Transverse colon (tissue), 4 donors: Measurements from ENCODE around the gene C1orf35.

Source experiments
- CTCF ChIP-seq, 5 experiments: fragments of 200-600 bp in 3 of 5; fragments of 450-650 bp in 2 of 5; sonication (generic) in 3 of 5; IDR thresholded peaks; 1 replicate in 2 of 5; 2 replicates in 3 of 5; pipeline ENCODE4 v1.5.1; 2016 to 2017; ENCODE audit warnings: antibody characterized with exemption in 5 of 5, inconsistent platforms in 3 of 5, mild to moderate bottlenecking in 2 of 5, moderate library complexity in 1 of 5
- POLR2AphosphoS5 ChIP-seq, 3 donors: sonication (generic); formaldehyde crosslinking; IDR thresholded peaks; one replicate each; pipeline ENCODE4 v1.6.1; 2016; ENCODE audit warnings: antibody characterized with exemption in 3 of 3

DNA sequence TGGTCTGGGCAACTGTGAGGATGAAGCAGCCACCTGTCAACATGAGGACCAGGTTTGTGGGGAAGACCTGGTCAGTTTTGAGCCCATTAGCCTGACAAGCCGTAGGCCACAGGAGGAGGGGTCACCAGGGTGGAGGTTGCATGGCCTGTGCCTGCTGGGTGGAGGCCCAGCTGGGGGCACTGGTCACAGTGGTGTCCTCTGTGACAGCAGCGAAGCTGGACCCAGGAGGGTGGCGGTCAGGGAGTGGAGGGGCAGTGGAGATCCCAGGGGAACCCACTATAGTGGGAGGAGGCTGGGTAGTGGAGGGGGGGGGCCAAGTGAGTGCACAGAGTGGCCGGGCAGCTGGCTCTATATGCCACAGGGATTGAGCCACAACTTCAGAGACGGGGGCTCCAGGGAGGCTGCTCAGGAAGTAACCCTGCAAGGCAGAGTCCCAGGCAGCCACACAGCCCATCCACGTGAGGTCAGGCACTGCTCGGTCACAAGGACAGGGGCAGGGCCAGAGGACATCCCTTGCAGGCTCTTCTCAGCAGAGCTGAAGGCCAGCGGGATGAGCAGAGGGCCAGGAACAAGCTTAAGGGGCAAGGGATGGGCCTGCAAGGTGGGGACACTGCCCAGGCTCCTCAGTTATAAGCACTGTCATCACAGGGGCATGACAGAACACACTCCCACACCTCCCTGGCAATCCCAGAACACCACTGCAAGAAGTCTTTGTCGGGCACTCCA is 2.3 kb upstream of the C1orf35 start:
- TF ChIP-seq CTCF (IDR thresholded peaks at IDR 0.05) (no peak), POLR2AphosphoS5 (IDR thresholded peaks at IDR 0.05) (no peak)
